GM19467 (cell line): ENCODE measurements around the gene KIDINS220.

Source experiments
- ATAC-seq: cut with Tn5 transposase; IDR thresholded peaks from one replicate; pipeline ENCODE4 v1.9.1; 2021; ENCODE audit warnings: mild to moderate bottlenecking, moderate library complexity; ENCODE audit not compliant: unreplicated experiment

Gene KIDINS220

DNA sequence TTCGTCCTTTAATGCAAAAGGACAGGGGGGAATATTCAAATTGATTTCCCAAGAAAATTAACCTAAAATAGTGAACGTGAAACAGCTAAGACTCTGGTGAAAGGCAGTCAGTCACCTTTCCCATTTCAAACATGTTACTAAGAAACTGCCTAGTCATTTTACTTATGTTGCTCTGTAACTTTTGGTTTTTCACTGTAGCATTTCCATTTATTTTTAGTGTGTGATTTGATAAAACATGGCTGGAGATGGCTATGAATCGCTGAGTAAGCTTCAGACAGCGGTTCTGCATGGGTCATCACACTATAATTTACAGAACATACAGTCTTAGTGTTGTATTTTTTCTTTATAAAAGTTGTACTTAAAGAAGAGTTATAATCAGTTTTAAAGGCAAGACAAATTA lies 16.0 kb upstream of the KIDINS220 start:
- no peak for ATAC-seq

DNA sequence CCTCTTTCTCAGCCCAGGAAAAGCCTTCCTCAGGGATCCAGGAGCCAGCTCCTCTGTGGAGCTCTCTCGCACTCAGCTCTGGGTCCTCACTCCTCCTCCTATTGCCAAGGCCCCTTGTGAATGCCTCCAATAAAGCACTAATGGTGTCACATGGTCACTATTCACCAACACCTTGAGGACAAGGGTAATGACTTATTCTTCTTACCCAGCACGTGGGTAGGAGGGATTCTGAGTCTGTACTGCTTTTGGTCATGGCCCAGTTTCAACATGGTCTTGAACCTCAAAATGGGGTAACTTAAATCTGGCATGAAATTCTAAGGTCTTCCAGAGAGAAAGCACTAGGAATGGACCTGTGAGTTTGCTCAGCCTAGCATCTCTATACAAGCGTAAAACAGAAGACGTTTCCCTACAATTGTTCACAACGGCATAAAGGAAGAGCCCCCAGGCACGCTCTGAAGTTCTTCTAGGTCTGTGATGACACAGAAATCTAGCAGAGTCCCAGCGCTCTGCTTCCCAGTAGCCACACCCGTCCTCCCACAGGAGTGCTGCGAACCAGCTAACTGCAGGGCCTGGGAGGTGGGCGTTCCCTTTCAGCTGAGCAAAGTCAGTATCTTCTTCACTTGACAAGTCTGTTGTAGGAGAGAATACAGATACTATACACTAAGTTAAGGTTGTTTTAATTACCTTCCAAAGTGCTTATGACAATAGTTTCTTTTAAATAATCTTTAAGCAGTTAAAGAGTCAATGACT lies 14.6 kb upstream of the KIDINS220 start:
- no peak for ATAC-seq

DNA sequence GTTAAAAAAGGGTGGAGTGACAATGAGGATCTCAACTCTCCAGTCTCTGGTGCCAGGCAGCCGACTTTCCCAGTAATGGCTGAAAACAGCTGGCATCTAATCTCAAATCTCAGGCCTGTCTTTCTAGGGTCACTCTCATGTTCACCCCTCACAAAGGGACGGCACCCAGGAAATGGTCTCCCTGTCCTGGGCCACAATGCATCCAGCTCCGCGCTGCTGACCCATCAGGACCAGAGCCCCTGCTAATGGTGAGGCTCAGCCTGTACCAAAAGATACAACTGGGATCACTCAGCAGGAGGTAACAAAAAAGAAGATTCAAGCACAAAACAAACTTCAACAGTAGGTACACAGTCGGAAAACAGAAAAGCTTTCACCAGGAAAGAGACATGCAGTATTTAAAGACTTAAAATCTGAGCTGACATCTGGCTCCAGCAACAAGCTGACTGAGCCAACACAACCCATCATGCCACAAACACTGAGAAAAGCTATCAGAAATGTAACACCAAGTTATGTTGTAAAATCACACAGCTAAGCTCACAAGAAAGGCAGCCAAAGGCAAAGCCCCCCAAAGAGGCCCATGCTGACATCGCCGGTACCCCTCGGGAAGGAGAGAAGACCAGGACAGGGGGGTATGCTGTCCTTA lies 13.6 kb upstream of the KIDINS220 start:
- no peak for ATAC-seq

DNA sequence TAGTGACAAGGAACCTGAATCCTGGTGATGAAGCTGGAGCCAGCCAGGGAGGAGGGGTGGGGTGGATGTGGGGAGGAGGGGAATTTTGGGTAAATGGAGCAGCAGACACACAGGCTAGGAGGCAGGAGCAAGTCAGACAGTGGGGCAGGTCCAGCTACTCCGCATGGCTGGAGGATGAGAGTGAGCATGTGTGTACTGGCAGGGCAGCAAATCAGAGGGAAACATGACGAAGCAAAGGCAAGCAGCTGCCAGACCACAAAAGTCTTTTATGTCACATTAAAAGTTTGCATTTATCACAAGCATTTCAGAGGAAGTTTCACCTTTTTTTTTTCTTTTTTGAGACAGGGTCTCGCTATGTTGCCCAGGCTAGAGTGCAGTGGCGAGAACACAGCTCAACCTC lies 11.9 kb upstream of the KIDINS220 start:
- ATAC-seq: no peak

DNA sequence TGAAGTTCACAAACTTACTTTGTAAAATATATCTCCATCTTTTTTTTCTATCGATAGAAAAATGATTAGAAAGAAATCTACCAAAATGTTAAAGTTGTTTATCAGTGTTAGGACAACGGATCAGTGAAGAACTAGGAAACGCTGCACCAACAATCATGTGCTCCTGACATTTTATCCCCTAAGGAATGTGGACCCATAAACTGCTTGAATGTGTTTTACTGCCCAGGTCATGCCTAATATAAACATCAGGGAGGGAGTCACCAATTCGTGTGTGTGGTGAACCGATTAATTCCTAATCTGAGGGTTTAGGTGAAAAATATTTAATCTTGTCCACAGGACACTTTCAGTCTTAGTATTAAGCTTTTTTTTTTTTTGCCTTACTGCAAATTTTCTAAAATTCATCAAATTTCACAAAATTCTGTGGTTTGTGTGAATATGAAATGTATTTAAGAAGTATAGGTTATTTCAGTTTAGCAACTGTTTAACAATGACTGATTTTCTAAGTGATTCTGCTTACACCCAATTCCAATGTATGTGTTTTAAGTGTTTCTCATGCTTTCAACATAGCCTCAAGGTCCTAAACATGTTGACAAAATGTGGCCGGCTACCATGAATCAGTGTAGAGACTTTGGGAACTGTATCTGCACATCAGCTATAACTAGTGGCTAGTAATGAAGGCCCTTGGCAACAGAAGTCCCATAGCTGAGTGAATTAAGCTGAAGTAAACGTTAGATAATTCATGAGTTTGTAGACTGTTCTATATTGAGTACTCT lies 11.1 kb upstream of the KIDINS220 start:
- no peak for ATAC-seq

DNA sequence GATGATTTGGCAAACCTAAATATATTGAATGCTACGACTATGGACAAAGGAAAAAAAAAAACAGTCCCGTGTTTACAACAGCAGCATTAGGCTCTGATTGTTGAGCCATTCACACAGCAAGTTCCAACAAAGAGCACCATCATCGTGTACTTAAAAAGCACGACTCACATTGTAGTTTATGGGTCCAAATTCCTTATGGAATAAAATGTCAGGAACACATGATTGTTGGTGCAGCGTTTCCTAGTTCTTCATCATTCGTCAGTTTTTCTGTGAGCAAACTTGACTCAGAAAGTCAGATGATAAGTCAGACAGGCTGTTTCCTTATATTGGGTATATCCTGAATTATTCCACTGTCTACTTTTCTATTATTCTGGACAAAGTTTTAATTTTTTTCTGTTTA lies 10.0 kb upstream of the KIDINS220 start:
- no peak for ATAC-seq

DNA sequence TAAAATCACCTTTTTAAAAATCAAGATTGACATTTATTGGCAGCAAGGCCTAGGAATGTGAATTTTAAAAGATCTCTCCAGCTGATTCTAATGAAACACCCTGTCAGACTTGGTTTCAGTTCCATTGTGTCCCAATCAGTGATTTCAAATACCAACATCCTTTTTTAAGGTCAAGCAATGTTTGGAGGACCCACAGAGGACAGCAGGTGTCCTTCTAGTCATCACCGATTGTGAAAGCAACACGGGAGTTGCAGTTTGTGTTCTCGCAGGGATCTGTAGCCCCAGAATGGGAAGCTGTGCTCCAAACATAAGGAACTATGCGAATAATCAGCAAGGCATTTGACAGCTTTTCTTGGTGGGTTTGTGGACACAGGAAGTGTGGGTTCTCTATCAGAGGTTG lies 4.5 kb upstream of the KIDINS220 start:
- ATAC-seq: no peak

DNA sequence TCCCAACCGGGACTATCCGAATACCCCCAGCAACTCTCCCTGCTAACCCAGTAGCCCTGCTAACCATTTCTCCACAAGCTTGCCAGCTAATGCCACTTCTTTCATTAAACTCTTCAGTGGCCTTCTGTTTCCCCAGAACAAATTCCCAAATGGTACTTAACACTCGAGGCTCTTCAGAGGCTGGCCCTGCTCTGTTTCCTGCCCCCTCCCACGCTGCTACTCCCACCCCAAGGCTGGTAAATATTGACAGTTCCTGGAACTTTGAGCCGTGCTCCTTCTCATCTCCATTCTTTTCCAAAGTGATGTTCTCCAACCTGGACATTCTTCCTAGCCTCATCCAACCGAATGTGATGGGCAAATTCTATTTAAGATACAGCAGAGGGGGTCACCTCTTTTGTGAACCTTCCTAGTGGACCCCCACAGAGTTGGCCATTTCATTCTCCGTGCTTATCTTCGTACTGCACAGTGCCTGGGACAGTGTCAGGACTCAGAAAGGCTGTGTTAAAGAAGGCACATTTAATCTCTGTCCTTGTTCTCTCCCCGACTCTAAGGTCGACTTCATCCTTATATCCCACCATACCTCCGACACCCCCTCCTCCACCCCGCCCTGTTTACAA lies 3.2 kb upstream of the KIDINS220 start:
- ATAC-seq: no peak

DNA sequence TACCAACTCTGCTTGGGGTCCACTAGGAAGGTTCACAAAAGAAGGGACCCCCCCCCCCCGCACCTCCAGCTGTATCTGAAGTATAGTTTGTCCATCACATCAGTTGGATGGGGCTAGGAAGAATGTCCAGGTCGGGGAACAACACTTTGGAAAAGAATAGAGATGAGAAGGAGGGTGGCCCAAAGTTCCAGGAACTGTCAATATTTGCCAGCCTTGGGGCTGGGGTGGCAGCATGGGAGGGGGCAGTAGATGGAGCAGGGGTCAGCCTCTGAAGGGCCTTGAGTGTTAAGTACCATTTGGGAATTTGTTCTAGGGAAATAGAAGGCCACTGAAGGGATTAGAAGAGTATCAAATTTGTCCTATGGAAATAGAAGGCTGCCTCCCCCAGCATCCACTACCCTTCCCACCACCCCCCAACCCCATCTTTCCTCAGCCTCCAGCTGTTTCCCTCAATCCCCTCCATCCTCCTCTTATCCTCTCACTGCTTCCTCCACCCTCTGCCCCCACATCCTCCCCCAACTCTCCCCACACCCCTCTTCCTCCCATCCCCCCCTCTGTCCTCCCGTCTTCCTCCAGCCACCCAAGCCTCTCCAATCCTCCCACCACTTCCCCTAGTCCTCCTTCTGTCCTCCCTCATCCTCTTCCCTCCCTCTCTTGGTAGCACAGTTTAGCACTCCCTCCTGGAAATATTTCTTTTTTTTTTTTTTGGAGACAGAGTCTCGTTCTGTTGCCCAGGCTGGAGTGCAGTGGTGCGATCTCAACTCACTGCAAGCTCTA lies 2.0 kb upstream of the KIDINS220 start:
- no peak for ATAC-seq

DNA sequence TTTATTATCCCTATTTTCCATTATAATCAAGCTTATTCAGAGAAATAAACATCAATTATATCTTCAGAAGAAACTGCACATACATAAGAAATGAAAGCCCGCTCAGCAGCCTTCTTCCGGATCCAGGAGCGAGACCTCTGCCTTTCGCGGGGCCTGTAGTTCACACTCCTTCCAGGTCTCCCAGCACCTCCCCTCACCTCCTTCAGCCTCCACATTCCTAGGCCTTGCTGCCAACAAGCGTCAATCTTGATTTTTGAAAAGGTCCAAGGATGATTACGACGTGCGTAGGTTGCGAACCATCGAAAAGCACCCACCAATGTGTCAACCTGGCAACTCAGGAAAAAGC lies 355 bp upstream of the KIDINS220 start:
- no peak for ATAC-seq

DNA sequence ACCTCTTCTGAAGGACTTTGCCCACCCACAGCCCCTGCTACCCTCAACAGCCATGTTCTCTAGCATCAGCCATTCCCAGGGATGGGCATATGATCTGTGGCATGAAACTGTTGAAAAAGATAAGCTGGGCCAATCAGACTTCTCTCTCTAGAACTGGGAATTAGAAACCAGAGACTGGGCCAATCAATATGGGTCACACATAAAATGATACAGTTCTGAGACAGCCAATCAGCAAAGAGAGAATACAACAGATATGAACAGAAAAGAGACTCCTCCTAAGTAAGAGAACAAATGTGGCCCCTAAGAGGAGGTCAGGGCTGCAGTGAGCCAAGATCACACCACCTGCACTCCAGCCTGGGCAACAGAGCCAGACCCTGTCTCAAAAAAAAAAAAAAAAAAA lies 2.1 kb downstream of the KIDINS220 start:
- ATAC-seq: no peak

DNA sequence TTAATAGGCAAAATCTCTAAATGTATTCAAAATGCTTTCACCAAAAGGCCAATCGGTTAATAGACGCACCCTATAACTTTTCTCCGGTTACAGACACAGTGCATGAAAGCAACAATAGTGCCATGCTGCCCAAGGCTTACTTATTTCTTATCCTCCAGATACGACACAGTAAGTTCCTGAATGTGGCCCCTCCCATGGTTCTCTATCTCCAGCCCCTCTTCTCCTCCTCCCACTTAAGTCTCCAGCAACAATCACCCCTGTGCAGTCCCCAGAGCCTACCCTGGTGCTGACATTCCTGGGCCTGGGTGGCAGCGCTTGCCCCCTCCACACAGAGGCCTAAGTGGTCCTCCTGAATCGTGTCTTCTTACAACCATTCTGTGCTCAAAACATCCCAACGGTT lies 3.6 kb downstream of the KIDINS220 start:
- ATAC-seq: no peak

DNA sequence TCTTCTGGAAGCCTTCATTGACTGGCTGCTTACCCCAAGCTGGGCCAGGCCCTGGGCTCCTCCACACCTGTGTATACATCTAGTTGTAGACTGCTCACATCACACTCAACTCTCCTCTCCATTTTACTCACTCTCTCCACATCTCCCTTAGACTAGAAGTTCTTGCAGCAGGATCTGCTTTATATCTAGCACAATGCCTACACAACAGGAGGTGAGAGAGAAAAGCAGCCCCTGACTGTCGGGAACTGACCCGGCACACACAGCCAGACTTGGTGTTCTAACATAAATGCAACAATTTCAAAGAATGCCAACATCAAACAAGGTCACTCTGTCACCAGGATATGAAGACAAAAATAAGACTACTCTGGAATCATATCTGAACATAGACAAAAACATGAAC lies 5.9 kb downstream of the KIDINS220 start:
- ATAC-seq: no peak

DNA sequence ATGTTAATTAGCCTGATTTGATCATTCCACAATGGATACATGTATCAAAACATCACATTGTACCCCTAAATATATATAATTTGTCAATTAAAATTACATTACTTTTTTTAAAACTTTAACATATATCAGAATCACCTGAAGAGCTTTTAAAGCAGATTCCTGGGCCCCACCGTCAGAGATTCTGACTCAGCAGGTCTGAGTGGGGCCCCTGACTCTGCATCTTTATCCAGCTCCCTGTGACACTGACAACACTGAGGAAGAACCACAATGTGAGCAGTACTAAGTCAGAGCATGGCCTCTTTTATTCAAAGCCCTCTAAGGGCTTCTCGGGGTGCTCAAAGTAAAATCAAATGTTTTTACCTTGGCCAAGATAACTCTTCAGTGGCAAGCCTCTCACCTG lies 9.7 kb downstream of the KIDINS220 start:
- ATAC-seq: no peak

DNA sequence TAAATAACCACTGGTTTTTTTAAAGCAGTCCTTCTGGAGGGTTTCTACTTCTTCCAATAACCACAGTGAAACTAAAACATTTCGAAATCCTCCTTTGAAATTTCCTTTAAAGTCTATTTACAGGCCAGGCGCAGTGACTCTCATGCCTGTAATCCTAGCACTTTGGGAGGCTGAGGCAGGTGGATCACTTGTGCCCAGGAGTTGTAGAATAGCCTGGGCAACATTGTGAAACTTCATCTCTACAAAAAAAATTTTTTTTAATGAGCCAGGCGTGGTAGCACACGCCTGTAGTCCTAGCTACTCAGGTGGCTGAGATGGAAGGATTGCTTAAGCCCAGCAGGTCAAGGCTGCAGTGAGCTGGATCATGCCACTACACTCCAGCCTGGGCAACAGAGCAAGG lies 15.2 kb downstream of the KIDINS220 start:
- ATAC-seq: no peak

DNA sequence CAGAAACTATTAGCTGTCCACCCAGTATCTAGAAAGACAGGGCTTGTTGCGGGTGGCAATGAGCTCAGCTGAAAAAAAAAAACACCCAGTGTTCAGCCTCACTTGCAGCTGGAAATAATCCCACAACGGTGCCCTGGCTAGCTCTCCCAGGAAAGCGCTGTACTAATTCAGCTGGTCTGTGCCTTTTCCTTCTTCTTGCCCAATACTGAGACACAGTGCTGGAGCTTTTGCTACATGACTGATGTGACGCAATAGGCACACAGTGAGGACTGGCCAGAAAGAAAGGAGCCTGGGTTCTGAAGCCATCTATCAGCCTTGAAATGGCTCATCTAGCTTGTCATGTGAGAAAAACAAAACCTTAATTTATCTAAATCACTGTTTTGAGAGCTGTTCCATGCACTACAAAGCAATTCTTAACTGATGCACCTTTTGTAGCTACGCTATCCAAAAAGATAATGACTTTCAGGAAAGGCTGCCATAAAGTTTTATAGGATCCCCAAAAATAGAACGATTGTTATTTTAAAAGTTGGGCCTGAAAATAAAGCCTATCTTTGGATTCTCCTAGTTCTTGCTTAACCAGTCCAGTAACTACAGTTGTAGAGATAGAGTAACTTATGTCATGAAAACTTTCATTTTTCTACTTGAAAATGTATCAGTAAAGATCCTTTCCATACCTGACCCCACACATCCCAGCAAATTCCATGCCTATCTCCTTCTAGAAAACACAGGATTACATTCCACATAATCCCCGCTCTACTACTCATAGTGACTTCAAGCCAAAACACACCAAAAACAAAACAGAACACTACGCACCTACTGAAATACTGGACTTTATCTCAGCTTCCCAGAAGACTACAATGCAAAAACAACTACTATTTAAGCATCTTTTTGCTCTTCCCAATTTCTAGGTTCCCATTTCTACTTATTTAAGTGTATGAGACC lies 15.9 kb downstream of the KIDINS220 start:
- no peak for ATAC-seq

DNA sequence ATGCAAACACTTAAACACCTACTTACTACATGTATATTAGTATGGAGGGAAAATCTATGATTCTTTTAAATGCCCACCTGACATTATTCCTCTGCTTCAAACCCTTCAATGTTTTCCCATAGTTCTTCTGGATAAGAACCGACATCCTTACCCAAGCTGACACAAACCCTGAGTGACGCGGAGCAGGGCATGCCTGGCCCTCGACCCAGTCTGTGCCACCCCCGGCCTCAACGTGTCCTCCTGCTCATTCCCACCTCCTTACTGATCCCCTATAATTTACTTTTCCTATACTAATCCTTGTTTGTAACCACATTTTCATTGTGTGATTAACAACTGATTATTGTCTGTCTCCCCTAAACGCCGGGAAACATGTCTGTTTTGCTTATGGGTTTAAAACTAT lies 17.5 kb downstream of the KIDINS220 start:
- ATAC-seq: no peak

DNA sequence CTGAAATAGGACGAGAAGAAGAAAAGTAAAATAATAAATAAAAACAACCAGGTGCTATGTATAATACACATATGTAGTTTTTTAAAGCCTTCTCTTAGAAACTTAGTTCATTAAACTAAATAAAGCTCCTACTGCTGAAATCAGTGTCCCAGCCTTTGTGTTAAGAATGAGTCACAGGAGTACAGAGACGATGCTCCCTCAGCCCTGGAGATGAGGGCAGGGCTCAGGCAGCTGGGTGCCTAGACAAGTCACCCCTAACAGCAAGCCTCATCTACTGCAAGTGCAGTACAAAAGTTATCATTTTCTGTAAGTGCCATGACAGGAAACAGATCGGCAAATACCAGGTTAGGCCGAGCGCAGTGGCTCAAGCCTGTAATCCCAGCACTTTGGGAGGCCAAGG lies 18.2 kb downstream of the KIDINS220 start:
- no peak for ATAC-seq

DNA sequence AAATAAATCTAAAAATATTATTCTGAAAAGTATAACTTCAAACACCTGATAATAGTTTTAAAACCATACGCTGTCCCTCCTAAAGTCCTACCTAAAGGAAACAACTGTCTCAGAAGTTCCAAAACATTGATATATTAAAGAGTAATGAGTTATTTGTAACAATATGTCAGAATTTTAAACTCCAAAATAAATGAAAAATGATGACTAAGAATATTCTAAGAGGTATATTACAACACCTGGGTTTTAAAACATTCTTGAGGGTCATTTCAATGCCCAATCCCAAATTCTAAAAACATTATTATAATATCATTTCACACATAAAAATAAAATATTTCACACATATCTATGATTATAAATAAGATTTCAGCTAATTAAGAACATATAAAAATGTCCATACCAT lies 20.2 kb downstream of the KIDINS220 start:
- ATAC-seq: no peak
